GM19238 (cell line): ENCODE measurements around the gene PDXDC1.
"Not testable (repeated sequence)": the region's sequence is repeated elsewhere in the genome, so short reads cannot be mapped to it uniquely, and the experiment has no call there.

Experiments
- DNase-seq: peaks from one replicate; pipeline ENCODE4 v3.0.0; 2011; ENCODE audit warnings: low spot score; ENCODE audit not compliant: insufficient read length

Gene PDXDC1

DNA sequence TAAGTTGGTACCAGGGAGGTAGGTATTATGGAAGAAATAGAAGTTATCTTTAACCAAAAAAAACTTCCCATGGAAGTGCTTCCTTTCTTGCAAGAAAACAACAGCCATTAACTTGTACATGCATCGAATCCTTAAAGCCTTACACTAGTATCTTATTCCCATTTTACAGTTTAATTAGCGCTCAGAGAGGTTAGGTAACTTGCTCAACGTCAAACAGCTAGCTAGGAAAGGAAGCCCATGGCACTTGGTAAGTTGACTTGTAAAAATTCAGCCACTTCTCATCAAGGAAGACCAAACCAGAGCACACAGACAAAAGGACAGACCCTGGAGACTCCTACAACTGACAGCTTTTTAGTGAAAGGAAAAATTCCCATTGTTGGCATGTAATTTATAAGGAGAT, 84.5 kb downstream of the PDXDC1 start:
- DNase-seq, result no peak

GRCh38 chr16:15062085-15062810, 87.4 kb downstream of the PDXDC1 start:
- DNase-seq, result not testable (repeated sequence)

DNA sequence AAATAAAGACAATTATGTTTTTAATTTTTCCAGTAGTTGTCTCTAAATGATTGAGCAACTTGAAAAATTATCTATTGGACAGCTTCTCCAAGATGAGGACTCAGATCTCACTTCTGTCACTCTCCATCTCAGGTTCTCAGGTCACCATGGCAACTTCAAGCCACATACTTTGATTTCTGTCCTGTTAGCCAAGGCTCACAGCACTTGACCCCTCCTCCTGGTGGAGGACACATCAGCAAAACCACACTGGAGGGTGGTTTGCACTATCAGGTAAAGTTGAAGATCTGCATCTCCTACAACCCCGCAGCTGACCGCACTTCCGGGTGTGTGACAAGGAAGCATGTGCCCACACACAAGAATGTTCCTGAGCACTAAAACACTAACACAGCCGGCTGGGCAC, 91.1 kb downstream of the PDXDC1 start:
- DNase-seq, result not testable (repeated sequence)

- DNase-seq, result not testable (repeated sequence)
Observed at GRCh38 chr16:15066690-15067089, 91.9 kb downstream of the PDXDC1 start.

DNA sequence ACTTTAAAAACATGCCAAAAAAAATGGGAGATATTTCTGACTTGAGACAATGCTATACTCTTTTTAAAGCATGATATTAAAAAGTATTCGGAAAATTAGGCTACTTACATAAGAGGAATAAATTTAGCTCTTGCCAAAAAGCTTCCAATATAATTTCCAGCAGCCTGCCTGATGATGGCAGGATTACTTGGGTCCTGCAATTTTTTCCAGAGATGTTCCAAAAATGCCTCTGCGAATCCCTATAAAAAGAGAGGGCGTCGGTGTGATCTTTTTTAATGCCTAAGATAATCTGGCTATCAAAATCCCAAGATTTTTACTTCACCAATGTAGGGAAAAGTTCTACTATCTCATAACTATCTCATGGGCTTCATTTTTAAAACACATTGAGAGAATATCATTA, 96.2 kb downstream of the PDXDC1 start:
- not testable (repeated sequence) for DNase-seq

GRCh38 chr16:15071916-15072769, 97.3 kb downstream of the PDXDC1 start:
- DNase-seq, result not testable (repeated sequence)

DNA sequence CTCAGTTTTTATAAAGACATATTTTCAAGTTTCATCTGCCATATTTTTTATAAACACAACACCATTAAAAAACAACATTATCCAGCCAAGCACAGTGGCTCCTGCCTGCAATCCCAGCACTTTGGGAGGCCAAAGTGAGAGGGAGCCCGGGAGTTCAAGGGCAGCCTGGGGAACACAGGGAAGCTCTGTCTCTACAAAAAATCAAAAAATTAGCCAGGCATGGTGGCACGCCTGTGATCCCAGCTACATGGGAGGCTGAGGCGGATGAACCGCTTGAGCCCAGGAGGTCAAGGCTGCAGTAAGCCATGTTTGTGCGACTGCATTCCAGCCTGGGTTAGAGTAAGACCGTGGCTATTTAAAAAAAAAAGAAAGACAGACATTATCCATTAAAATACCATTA, 98.3 kb downstream of the PDXDC1 start:
- DNase-seq, result no peak

- not testable (repeated sequence) for DNase-seq
Observed at GRCh38 chr16:15076161-15076560, 101.3 kb downstream of the PDXDC1 start.

DNA sequence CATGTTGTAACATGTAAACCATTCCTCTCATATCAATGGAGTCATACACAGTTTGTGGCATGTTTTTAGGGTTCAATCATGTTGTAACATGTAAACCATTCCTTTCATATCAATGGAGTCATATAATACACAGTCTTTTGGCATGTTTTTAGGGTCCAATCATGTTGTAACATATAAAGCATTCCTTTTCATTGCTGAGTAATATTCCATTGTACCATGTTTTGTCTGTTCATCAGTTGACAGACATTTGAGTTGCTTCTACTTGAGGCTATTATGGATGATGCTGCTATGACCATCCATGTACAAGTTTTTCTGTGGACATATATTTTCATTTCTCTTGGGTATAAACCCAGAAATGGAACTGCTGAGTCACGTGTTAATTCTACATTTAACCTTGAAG, 106.1 kb downstream of the PDXDC1 start:
- not testable (repeated sequence) for DNase-seq

DNA sequence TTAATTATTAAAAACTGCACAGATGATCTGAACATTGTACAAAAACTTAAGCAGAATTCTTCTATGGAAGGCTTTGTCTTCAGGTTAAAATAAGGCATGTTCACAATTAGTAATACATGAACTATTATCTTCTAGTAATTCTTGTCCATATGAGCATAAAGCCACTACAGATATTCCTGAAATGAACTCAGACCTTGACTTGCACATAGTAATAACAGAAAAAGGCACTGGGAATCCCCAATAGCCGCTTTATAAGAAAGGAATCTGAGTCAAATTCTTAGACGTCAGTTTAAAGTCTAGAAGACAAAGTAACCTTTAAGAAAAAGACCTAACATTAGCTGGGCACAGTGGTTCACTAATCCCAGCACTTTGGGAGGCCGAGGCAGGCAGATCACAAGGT, 108.0 kb downstream of the PDXDC1 start:
- DNase-seq, result not testable (repeated sequence)

- not testable (repeated sequence) for DNase-seq
Observed at GRCh38 chr16:15090663-15091269, 115.9 kb downstream of the PDXDC1 start.

- not testable (repeated sequence) for DNase-seq
Observed at GRCh38 chr16:15093571-15093954, 118.7 kb downstream of the PDXDC1 start.

GRCh38 chr16:15093955-15094827, 119.4 kb downstream of the PDXDC1 start, which contains the start of gene RRN3:
Gene RRN3, minus strand, starts transcription at chr16:15094272. Its CDS starts 39 bp downstream, at chr16:15094233.
- peak; percentile 71 for DNase-seq

GRCh38 chr16:15096583-15096972, 121.8 kb downstream of the PDXDC1 start:
- not testable (repeated sequence) for DNase-seq

DNA sequence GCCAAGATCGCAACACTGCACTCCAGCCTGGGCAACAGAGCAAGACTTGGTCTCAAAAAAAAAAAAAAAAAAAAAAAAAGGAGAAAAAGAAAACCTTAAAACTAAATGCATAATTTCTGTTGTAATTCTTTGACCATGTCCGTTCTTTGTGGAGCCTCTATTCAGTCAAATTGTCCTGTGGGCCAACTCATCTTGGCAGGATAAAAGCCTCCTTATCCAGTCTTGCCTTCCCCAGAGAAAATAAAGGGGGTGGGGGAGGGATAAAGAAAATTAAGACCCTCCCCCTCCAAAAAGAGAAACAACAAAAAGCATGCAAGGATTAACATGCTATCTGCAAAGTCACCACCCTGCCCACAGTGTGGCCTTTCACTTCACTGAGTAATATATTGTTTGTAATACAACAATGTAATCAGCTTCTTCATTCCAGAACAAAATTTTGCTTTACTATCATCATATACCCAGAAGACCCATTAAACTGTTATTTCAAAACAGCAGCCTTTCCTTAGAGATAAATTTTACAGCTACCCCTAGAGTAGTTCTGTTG, 124.6 kb downstream of the PDXDC1 start:
- DNase-seq, result not testable (repeated sequence)

DNA sequence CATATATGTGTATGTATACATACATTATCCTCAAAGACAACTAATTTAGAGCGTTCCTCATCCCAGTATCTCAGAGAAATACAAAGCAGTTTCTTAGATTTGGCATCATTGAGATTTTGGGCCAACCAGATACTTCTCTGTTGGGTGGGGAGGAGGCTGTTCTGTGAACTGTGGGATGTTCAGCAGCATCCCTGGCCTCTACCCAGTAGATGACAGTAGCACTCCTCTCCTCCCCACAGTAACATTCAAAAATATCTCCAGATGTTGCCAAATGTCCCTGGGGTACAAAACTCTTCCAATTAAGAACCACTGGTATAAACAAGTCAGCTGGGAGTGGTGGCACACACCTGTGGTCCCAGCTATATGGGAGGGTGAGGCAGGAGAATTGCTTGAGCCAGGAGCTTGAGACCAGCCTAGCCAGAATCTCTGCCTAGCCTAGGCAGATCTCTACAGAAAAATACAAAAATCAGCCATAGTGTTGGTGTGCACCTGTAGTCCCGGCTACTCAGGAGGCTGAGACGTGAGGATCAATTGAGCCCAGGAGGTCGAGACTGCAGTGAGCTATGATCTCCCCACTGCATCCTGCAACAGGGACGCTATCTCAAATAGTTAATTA, 125.7 kb downstream of the PDXDC1 start:
- DNase-seq, result not testable (repeated sequence)

DNA sequence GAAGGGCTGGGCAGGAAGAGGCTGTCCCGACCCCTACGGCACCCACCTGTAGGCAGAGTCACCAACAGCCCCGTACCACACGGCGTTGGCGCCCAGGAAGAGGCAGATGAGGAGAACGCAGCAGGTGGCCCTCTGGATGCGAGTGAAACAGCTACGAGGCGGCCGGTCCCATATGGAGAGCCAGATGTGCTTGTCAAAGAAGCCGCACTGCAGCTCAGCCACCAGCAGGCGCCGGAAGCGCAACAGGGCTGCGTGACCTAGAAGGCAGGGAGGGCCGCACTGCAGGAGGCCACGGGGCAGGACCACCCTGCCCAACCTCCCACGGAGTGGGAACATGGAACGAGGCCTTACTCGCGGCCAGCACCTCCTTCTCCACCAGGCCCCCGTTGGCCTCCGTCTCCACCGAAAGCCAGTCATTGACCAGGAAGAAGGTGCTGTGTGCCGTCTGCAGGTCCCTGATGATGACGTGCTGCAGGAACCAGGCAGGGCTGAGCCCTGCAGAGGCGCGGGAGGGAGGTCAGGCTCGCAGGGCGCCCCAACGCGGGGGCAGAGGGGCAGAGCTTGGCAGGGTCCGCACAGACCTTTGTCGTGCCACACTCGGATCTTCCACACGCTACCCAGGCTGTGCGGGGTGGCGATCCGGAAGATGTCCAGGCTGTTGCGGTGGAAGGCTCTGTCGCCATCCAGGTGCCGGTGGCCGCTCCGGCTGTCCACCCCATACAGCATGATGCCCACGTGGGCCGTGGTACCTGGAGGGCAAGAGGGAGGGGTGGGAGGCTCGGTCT, 153.0 kb downstream of the PDXDC1 start:
- DNase-seq, result not testable (repeated sequence)

GRCh38 chr16:15130256-15130932, 155.6 kb downstream of the PDXDC1 start:
- not testable (repeated sequence) for DNase-seq
